ENCODE results near the gene ERVK3-1. TPM values are rescaled to one million over a fixed set of nuclear protein-coding genes. Genes with fewer than 3 reads are reported as not detected.

ERVK3-1 gene
- total and polyA plus RNA-seq, 2 of the 13 experiments (the other 11 are each of a cell fraction or from before 2014, with no cell fraction given): 28.5 to 38.7 TPM

DNA sequence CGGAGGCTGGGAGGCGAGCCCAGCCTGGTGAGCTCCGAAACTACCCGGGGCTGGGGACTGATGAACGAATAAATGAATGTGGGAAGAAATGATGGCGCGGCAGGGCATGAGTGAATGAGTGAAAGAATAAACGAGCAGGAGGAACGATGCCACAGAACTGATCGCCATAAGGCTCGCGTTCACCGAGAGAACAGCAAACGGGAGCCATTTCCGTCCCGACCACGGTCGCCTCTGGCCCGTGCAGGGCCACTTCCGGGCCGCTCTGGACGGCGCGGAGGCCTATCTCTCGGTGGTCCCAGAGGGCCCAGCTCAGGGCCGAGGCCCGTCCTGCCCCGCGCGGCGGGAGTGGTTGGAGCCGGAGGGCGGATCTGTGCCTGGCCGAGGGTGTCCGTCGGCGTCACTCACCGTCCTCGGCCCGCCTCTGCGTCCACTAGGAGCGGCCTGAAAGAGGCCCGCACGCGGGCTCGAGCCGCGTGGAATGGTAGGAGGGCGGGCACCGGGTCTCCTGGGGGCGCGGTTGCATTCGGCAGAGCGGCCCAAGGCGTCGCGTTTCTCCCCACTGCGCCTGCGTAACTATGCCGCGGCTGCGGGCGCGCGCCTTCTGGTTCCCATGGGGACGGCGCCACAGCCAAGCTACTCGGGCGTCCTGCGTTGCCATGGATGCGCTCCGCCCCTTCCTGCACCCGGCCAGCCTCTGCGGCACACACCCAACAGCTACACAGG is 57.3 kb downstream of the ERVK3-1 start, which contains the start of gene ZNF497 (continued):
- TF ChIP-seq, protein P1, sequence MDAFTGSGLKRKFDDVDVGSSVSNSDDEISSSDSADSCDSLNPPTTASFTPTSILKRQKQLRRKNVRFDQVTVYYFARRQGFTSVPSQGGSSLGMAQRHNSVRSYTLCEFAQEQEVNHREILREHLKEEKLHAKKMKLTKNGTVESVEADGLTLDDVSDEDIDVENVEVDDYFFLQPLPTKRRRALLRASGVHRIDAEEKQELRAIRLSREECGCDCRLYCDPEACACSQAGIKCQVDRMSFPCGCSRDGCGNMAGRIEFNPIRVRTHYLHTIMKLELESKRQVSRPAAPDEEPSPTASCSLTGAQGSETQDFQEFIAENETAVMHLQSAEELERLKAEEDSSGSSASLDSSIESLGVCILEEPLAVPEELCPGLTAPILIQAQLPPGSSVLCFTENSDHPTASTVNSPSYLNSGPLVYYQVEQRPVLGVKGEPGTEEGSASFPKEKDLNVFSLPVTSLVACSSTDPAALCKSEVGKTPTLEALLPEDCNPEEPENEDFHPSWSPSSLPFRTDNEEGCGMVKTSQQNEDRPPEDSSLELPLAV (CRISPR knock-in tag; conservative IDR thresholded peaks at IDR 0.05; ENCODE audit: low read depth): no peak
- TF ChIP-seq ZFY (CRISPR knock-in tag; IDR thresholded peaks at IDR 0.05) (peak; percentile 99), HNRNPUL1 (IDR thresholded peaks at IDR 0.05; ENCODE audit: low read depth, low read length) (no peak), ZNF691 (CRISPR knock-in tag; IDR thresholded peaks at IDR 0.05; ENCODE audit: borderline replicate concordance, low read depth) (no peak), CSRNP1 (CRISPR knock-in tag; IDR thresholded peaks at IDR 0.05) (peak; percentile 57), XRCC5 (optimal IDR thresholded peaks at IDR 0.05; ENCODE audit: low read length) (peak; percentile 50), CHCHD3 (CRISPR knock-in tag; IDR thresholded peaks at IDR 0.05) (0 out of 2 replicates have a peak, but pooled peaks have one; percentile 52), NRL (CRISPR knock-in tag; IDR thresholded peaks at IDR 0.05; ENCODE audit: borderline replicate concordance) (peak; percentile 39; the same call in 1 of the 2 replicates), ZNF282 (IDR thresholded peaks at IDR 0.05; ENCODE audit: partially characterized antibody) (no peak), U2AF2 (IDR thresholded peaks at IDR 0.05; ENCODE audit: low read depth, low read length) (peak; percentile 99), ZNF121 (CRISPR knock-in tag; IDR thresholded peaks at IDR 0.05) (peak; percentile 82), ZNF569 (CRISPR knock-in tag; IDR thresholded peaks at IDR 0.05; ENCODE audit: borderline replicate concordance) (no peak; the same call in 1 of the 2 replicates), MIXL1 (CRISPR knock-in tag; IDR thresholded peaks at IDR 0.05) (peak; percentile 35; the same call in 1 of the 2 replicates), KDM5B (CRISPR knock-in tag; IDR thresholded peaks at IDR 0.05; ENCODE audit: borderline replicate concordance) (peak; percentile 63; the same call in 1 of the 2 replicates), HOXA7 (CRISPR knock-in tag; IDR thresholded peaks at IDR 0.05) (no peak)
- TF ChIP-seq, protein P2, sequence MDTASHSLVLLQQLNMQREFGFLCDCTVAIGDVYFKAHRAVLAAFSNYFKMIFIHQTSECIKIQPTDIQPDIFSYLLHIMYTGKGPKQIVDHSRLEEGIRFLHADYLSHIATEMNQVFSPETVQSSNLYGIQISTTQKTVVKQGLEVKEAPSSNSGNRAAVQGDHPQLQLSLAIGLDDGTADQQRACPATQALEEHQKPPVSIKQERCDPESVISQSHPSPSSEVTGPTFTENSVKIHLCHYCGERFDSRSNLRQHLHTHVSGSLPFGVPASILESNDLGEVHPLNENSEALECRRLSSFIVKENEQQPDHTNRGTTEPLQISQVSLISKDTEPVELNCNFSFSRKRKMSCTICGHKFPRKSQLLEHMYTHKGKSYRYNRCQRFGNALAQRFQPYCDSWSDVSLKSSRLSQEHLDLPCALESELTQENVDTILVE (CRISPR knock-in tag; IDR thresholded peaks at IDR 0.05): peak; percentile 72
- TF ChIP-seq, protein P3, sequence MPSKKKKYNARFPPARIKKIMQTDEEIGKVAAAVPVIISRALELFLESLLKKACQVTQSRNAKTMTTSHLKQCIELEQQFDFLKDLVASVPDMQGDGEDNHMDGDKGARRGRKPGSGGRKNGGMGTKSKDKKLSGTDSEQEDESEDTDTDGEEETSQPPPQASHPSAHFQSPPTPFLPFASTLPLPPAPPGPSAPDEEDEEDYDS (CRISPR knock-in tag; IDR thresholded peaks at IDR 0.05): peak; percentile 31; the same call in 1 of the 2 replicates
- TF ChIP-seq, protein P4, sequence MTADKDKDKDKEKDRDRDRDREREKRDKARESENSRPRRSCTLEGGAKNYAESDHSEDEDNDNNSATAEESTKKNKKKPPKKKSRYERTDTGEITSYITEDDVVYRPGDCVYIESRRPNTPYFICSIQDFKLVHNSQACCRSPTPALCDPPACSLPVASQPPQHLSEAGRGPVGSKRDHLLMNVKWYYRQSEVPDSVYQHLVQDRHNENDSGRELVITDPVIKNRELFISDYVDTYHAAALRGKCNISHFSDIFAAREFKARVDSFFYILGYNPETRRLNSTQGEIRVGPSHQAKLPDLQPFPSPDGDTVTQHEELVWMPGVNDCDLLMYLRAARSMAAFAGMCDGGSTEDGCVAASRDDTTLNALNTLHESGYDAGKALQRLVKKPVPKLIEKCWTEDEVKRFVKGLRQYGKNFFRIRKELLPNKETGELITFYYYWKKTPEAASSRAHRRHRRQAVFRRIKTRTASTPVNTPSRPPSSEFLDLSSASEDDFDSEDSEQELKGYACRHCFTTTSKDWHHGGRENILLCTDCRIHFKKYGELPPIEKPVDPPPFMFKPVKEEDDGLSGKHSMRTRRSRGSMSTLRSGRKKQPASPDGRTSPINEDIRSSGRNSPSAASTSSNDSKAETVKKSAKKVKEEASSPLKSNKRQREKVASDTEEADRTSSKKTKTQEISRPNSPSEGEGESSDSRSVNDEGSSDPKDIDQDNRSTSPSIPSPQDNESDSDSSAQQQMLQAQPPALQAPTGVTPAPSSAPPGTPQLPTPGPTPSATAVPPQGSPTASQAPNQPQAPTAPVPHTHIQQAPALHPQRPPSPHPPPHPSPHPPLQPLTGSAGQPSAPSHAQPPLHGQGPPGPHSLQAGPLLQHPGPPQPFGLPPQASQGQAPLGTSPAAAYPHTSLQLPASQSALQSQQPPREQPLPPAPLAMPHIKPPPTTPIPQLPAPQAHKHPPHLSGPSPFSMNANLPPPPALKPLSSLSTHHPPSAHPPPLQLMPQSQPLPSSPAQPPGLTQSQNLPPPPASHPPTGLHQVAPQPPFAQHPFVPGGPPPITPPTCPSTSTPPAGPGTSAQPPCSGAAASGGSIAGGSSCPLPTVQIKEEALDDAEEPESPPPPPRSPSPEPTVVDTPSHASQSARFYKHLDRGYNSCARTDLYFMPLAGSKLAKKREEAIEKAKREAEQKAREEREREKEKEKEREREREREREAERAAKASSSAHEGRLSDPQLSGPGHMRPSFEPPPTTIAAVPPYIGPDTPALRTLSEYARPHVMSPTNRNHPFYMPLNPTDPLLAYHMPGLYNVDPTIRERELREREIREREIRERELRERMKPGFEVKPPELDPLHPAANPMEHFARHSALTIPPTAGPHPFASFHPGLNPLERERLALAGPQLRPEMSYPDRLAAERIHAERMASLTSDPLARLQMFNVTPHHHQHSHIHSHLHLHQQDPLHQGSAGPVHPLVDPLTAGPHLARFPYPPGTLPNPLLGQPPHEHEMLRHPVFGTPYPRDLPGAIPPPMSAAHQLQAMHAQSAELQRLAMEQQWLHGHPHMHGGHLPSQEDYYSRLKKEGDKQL (CRISPR knock-in tag; IDR thresholded peaks at IDR 0.05; ENCODE audit: low read depth): no peak
